NCI-H2196 treated with DMSO at 0.1 percent for 48 hours (cell line): ENCODE results near the gene RBM38.
A peak's percentile ranks its signal among the peaks of the same experiment; 100 is the strongest.

ENCODE experiments used
- DNase-seq: peaks from one replicate; lab custom pipeline; 2025; ENCODE audit not compliant: unreplicated experiment; lab: John Stamatoyannopoulos, UW

Gene RBM38

DNA sequence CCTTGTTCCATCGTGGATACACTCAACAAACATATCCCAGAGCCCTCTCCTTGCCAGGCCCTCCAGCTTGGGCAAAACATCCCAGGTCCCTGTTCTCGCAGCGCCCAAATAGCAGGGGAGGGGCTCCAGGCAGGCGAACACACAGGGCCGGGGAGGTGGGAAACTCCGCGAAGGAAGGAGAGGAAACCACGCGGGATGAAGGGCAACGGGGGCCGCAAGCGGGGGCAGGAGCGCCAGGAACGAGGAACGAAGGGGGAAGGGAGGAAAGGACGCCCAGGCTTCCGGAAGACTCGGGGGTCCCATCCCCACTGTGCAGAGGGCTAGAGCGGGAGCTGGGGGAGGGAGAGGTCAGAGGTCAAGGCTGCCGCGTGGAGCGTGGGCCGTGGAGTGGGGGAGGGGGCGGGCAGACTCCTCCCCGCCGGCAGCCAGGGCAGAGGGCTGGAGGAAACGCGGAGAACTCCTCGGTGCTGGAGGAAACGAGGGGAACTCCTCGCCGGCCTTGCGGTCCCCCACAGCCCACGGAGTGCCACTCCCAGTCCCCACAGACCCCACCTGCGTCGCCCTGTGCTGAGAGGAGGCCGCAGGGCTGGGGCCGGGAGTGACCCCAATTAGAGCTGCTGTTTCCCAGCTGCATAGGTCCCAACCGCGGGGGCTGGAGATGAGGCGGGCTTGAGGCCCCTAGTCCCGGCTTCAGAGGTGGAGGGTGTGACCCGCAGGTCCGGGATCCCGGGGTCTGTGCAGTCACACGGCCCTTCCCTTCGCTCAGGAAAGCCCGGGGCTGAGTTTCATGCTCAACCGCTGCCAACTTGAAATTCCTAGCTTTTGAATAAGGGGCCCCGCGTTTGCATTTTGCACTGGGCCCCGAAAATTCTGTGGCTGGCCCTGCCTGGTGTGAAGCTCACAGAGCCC is 1.2 kb upstream of the RBM38 start:
- no peak for DNase-seq

DNA sequence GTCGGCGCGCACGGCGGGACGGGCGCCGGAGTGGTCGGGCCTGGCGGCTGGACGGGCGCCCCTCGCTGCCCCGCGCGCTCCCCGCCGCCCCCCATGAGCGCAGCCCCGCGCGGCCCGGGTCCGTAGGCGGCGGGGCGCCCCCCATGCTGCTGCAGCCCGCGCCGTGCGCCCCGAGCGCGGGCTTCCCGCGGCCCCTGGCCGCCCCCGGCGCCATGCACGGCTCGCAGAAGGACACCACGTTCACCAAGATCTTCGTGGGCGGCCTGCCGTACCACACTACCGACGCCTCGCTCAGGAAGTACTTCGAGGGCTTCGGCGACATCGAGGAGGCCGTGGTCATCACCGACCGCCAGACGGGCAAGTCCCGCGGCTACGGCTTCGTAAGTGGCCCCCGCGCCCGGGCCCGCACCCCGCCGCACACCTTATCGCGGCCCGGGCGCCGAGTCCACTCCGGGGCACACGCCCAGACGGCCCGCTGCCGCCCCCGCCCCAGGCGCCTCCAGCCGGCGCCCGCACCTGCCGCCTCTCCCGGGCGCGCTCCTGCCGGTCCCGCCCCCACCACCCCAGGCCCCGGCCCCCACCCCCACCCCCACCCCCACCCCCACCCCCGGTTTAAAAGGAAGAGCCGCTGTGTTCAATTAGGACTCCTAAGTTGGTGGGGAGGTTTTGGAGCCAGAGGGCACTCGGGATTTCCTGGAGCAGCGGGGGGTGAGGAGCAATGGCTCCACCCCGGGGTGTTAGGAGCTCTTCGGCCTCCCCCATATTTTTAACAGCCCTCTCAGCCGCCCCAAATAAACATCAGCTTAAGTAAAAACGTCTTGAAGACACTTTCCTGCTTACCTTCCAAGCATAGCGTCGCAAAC is 474 bp downstream of the RBM38 start:
- no peak for DNase-seq

DNA sequence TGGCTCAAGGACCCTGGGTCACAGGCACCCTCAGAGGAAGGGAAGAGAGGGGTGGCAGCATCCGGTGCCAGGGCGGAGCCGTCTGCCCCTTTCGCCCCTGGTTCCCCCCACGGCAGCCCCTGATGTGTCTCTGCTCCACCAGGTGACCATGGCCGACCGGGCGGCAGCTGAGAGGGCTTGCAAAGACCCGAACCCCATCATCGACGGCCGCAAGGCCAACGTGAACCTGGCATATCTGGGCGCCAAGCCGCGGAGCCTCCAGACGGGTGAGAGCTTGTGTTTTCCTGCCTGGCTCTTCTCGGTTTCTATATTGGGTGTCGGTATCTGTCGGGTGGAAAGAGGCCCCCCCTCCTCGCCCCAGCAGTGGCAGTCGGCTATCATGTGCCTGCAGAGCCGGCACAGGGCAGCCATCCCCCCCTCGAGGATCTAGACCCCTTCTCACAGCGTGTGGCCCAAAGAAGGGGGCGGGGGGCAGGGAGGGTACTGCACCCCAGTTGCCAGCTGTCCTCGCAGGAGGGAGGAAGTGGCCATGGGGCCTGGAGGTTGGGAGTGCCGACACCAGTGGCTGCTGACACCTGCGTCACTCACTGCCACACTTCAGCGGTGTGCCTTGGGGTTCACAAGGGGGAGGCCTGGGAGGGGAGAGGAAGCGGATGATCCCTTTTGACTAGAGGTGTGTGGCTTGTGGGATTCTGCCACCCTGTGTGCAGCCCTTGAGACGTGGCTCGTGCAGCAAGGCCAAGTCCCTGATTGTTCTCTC is 1.5 kb downstream of the RBM38 start:
- no peak for DNase-seq

DNA sequence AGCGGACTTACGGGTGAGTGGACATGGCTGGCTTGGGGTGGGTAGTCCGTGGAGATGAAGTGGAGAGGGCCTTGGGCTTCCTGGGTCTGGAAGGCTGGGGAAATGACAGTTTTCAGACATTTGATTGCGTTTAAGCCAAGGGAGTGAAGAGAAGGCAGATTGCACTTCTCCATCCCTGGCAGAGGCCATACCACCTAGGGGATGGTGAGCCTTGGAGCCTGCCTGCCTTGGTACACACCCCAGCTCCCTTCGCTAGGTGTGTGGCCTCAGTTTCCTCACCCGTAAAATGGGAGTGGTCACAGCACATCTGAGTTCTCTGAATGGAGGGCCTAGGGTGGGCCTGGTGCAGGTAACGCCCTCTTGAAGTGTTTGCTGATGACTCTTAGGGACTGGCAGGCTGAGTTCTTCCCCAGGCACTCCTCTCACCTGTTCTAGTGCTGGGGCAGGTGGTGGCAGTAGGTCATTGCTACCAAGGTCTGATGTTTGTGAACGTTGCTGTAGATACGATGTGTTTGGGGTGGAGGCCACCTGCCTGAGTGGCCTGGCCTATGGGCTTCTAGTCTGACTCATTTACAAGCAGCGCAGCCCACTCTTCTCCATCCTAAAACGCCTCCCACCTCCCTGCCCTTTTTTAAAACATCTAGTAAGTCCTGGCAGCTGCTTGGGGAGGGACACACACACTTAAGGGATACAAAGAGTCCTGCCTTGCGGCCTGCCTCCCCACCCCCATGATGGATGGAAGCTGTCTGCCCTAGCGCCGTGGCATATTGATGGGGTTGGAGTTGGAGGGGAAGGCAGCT is 2.3 kb downstream of the RBM38 start:
- peak; percentile 89 for DNase-seq

DNA sequence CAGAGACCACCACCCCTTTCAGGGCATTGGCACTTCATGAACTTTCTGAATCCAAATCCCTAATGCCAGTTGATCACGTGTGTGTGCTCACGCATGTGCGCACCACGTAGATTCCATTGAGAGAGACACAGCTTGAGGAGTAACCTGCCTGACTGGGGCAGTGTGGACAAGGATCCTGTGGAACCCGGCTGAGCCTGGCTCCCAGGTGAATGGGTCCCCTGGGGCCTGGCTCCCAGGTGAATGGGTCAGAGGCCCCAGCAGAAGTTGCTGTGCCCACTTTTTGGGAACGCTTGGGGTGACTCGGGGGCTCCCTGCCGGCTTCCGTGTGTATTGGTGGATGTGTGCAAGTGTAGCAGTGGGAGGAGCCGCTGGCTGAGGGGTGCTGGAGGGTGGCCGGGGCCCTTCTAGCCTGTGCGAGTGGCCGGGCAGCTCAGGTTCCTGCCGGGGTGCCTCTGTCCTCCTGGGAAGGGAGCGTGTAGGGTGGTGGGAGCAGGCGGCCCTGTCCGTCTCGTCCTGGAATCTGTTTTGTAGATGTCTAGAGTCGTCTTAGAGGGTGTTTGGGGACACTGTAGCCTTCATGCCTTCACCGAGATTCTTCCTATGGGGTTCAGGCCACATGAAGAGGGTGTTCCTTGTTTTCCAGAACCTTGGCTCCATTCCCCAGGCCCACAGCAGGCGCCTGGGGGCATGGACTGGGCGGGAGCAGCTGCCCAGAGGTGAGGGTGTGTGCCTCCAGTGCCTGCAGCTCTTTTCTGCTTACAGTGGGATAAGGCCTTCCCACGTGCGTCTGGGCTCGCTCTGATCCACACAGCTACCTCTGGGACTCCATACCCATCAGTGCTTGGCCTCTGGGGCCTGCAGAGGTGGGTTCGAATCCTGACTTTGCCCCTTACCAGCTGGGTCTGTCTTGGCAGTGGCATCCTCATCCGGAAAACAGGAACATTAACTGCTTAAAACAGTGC is 3.2 kb downstream of the RBM38 start:
- no peak for DNase-seq

DNA sequence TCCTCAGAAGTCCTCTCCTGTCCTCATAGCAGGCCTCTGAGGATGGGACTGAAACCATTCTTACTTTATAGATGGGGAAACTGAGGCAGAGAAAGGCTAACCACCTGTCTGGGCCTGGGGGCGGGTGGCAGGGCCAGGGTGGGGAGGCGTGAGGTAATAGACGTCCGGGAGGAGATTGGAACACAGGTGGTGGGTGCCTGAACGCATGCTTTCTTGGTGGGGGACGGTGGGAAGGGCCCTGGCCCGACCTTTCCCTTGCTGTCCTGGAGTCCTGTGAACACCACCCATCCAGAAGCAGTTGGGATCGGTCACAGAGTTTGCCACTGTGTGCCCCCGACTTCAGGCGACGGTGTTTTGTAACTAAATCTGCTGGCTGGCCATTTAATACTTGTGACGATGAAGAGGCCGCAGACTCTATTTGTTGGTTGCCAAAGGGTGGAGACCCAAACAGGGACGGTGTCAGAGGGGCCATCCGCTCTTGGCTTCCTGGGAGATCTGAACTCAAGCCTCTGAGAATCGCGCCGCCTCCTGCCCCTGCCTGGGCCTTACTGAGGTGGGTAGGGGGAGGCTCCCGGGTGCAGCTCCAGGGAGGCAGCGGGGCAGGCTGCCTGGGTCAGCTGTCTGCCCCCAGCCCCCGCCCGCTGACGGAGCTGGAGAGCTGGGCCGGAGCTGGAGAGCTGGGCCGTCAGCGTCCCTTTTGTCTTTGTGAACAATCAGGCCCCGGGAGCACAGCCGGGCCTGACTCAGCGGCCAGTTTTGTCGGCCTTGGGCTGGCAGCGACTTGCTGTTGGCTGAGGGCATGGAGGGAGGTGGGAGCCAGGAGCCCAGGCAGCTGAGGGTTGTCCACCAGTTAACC is 4.1 kb downstream of the RBM38 start:
- DNase-seq = peak; percentile 61

DNA sequence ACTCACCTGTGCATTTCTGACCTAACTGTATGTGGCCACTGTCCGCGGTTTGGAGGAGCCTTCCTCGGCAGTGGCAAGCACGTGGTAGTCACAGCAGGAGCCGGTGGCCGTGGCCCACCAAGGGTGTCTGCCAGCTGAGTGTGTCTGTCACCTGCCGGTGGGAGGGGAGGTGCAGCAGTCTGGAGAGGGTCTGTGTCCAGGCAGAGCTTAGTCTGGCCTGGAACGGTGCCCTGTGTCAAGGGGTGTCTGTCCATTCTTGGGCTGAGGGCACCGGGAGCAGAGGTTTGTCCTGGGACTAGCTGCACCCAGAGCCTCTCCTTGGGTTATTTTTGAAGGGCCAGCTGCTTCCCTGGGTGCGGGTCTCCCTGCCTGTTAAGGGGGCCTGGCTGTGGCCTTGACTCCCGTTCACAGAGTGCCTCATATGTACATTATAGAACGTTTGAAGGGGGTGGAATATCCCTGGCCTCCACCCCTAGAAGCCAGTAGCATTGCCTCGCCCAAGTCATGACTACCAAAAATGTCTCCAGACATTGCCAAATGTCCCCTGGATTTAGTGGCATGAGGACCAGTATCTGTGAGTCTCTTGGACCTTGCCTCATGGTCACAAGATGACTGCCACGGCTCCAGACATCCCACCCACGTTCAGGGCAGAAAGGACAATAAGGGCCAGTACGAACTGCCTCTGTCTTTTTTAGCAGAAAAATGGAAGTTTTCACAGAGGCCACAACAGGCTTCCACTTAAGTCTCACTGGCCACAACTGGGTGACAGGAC is 5.2 kb downstream of the RBM38 start:
- no peak for DNase-seq

DNA sequence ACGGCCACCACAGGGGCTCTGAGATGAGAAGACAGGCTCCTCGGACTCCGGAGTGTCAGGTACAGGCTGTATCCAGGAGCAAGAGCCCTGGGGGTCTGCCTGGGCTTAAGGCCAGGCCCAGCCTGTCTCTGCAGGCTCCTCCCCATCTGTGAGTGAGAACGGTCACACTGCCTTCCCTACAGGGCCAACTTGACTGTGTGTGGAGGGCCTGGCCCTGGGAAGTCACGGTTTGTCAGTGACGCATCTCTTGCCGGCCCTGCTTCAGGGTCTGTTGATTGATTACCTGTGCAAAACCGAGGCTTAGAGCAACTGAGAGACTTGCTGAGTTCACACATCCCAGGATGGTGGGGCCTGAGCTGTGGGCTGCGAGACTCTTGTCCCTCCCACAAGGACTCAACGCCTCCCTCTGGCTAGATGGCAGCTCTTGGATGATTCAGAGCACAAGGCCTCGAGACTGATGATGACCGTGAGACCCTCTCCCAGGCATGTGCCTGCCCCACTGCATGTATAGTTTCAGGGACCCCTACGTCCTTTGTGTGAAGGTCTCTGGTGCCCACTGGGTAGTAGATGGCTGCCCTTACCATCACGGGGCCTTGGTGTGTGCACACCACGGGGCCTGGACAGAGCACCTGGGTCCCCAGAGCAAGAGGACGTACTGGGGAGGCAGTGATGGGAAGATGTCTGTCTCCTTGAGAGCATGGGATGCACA is 5.9 kb downstream of the RBM38 start:
- DNase-seq = no peak

DNA sequence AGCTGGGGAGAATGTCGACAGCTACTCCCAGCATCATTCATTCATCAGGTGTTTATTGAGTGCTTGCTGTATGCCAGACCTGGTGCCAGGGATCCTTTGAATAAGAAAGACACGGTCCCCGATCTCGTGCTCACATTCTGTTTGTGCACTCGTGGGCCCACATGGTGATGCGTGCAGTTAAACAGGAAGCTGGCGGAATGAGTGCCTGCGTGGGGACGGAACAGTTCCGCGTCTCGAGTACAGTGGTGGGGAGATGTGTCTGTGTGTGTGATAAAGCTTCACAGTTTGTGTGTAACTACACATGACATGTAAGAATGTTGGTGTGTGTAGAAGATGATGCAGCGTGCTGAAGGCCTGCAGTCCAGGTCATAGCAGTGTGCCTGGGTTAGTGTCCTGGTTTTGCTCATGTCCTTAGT is 6.5 kb downstream of the RBM38 start:
- no peak for DNase-seq

DNA sequence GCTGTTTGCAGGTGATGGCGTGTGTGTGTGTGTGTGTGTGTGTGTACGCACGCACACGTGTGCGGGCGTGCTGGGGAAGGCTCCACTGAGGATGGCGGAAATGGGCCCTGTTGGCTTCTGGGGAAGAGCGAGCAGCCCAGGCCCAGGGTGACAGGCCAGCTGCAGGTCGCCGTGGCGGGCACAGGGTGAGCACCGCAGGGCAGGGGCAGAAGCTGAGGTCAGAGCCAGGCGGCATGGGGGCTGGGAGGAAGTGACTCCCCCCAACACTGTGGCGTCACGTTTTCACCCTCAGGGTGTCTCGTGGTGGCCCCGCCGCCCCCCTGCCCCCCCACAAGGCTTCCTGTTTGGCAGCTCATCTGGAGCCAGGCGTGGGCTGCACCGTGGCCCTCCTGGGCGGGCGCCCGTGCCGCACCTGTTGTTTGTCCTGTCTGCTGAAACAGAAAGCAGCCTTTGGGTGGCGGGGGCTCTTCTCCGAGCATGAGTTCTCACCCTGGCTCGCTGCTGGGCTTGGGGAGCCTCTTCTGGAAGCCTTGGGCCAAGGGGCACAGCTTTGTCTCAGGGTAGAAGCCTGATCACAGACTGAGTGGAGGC is 7.1 kb downstream of the RBM38 start:
- DNase-seq = peak; percentile 36

DNA sequence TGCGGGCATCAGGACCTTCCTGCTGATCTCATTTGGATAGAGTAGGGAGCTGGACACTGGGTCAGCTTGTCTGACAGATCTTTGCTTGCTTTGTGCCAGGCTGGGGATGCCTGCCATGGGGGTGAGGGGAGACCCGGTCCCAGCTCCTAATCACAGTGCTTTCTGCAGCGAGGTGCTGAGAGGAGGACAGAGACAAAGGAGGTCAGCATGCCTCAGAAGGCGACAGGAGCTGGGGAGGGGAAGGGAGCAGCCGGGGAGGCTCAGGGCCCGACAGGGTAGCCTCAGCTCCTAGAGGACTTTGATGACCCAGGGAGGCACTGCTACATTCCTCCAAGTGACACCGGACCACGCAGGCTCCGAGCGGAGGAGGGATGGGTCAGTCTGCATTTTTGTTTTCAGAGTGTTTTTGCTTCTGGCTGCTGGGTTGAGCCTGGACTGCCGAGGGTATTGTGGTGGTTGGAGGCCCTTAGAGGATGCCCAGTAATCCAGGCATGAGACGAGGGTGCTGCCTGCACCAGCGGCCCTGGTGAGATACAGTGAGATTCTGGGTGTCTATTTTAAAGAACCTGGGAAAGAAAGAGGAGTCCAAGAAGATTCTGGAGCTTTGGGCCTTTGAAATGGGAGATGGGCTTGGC is 7.8 kb downstream of the RBM38 start:
- DNase-seq = no peak

DNA sequence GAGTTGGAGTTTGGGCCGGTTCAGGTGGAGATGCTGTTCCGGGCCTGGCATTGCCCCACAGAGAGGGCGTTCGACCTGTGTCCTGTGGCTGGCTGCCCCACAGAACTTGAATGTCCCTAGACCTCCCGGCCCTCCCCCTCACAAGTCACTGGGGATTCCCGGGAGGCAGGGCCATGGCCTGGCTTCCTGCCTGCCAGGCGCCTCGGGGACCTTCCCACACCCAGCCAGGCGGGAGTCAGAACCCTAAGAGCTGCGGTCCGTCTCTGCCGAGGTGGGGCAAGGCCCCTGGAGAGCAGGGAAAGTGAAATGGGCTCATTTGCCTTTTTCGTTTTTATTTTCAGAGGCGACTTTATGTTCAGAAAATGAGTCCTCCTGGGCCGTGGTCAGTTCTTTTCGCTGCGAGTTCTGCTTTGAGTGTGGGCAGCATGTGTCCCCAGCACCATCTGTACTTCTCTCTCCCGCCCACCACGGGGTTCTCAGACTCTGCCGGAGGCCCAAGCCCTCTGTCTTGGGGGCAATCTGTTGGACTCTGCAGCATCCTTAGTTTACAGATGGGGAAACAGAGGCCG is 8.5 kb downstream of the RBM38 start:
- DNase-seq = no peak

DNA sequence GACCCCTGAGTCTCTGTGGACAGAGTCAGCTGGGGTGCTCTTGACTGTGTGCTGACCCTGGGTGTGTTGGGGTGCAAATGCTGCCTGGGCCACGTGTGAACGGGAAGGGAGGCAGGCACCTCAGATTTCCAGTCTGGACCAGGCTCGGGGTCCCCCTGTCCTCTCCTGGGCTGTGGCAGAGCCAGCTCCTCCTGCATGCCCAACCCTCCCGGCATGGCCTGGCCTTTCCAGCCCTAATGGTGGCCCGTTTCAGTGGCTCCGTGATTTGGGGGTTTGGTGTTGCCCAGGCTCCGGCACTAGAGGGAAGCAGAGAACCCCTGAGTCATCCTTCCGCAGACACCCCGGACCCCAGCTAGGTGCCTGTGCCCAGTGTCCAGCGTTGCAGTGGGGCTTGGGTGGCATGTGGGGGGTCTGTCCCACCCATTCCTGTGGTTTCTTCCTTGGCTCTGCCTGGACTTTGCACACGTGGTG is 9.1 kb downstream of the RBM38 start:
- no peak for DNase-seq

DNA sequence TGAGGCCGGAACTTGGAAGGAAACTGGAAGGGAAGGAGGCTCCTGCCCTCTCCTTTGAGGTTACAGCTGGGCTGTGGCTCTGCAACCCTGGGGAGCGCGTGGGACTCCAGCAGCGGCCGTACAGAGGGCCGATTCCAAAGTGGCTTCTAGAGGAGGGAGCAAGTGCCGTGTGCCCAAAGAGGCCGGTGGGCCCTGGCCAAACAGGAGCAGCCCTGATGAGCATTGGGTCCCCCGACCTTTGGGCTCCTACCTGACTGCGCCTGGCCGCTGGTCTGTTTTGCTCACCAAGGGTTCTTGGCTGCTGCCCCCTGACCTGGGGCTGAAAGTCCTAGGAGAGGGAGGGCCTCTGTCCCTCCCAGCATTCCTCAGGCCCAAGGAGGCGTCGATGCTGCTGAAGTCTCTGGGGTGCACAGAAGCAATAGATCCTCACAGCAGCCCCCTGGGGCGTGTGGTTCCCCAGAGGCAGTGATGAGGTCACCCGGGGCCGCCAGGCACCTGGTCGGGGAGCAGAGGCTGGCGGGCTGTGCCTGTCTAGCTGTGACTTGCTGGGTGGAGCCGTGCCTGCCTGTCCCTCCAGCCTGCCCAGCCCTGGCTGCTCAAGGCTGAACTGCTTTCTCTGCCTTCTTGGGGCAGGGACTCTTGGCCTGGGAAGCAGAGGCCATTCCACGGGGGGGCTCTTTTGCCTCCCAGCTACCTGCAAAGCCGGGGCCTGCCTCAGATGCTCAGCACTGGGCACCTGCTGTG is 9.8 kb downstream of the RBM38 start:
- DNase-seq = no peak

DNA sequence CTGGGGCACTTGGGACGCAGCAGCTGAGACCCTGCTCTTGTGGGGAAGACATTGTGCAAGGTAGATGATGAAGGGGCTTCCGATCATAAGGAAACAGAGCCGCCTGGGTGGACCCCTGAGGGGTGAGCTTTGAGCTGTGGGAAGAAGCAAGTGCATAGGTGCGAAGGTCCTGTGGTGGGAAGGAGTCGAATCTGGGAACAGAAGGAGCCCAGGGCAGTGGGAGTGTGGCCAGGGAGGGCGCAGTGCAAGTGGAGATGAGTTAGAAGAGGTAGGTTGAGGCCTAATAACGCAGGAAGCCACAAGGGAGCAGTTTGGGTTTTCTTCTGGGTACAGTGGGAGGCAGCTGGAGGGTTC is 10.3 kb downstream of the RBM38 start:
- no peak for DNase-seq
